Globus pallidus (tissue), 1 donor: ENCODE measurements around the gene GDE1.
A peak's percentile ranks its signal among the peaks of the same experiment; 100 is the strongest.

ENCODE experiments used
- DNase-seq: peaks from one replicate; pipeline ENCODE4 v3.0.0-alpha.2; 2015; ENCODE audit warnings: low spot score

Gene GDE1

GRCh38 chr16:19521471-19522396, at the start of gene GDE1:
Gene GDE1, minus strand, starts transcription at chr16:19522098. Its CDS starts 134 bp downstream, at chr16:19521964.
- DNase-seq: peak; percentile 97

DNA sequence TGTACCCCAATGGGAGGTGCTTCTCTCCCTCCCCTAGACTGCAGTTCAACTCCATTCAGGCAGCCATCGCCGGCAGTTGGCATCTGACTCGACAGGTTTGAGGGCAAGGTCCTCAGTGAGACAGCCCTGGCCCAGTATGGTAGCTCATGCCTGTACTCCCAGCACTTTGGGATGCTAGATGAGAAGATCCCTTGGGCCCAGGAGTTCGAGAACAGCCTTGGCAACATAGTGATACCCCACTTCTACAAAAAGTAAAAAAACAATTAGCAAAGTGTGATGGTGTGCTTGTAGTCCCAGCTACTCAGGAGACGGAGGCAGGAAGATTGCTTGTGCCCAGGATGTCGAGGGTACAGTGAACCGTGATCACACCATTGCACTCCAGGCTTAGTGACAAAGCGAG, 45.7 kb upstream of the GDE1 start:
- DNase-seq: no peak

DNA sequence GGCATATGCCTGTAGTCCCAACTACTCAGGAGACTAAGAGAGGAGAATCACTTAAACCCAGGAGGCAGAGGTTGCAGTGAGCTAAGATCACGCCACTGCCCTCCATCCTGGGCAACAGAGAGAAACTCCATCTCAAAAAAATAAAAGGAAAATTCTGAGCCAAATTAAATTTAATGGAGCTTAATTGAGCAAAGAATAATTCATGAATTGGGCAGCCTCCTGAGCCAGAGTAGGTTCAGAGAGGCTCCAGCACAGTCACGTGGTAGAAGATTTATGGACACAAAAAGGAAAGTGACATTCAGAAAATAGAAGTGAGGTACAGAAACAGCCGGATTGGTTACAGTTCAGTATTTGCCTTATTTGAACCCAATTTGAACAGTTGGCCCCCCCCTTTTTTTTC, 44.5 kb upstream of the GDE1 start:
- DNase-seq: no peak

DNA sequence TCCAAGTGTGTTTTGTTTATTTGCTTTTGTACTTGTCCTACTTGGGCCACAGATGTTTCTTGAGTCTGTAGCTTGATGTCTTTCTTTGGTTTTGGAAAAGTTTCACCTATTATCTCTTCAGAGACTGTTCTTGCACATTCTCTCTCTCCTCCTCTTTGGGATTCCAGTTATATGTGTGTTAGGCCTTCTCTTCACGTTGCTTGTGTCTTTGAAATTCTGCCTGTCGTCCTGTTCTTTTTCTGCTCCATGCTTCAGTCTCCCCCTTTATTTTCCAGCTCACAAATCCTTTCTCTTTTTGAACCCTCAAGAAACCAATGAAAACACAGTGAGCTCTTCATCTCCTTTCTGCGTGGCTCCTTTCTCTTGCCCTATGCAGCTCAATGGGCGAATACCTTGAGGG, 41.5 kb upstream of the GDE1 start:
- no peak for DNase-seq

DNA sequence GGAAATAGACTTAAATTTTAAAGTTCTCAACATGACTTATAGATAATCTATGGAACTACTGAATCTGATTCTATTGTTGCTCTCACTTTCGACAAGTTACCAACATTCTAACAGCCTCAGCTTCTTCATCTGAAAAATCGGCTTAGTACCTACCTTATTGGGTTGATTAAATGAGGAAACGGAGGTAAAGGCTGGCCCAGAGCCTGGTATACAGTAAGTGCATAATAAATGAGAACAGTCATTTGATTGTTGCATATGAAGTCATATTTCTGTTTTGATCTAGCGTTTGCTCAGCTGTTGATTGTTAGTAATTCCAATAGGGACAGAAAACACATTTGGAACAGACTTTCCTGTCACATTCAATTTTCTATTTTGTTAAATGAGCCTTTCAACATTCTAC, 38.2 kb upstream of the GDE1 start:
- DNase-seq: no peak

GRCh38 chr16:19559242-19559910, 37.5 kb upstream of the GDE1 start:
- peak; percentile 81 for DNase-seq

DNA sequence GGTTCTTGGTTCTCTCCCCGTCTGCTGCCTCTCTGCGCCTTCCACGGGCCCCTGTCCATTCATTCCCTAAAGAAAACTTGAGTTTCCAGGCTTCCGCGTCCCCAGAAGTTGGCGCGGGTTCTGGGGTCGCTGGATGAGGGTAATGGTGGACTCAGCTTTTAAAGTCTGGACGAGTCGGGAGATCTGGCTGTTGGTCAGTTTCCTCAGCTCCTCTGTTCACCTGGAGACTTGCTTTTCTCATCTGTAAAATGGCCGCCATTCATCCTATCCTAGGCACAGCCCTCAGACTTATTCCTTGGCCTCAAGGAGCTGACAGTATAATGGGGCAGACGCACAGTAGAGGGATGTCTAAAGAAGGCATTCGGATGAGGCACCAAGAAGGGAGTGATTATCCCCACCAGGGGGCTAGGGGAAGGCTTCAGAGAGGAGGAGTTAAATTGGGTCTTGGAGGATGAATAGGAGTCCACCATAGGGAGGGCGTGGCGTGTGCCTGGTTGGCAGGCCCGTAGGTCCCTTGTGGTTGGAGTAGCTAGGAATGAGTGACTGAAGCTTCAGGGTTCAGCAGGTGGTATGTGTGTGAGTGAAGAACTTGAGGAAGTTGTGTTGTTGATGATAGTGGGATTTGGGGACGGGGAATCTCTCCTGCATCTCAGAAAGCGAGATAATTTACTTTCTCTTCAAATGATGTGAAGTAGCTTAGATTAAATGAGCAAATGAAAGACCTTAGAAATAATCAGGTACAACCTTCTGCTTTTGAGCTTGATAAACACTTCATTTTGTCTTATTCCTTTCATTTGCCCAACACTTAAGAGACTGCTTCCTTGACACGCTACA, 34.3 kb upstream of the GDE1 start:
- no peak for DNase-seq

DNA sequence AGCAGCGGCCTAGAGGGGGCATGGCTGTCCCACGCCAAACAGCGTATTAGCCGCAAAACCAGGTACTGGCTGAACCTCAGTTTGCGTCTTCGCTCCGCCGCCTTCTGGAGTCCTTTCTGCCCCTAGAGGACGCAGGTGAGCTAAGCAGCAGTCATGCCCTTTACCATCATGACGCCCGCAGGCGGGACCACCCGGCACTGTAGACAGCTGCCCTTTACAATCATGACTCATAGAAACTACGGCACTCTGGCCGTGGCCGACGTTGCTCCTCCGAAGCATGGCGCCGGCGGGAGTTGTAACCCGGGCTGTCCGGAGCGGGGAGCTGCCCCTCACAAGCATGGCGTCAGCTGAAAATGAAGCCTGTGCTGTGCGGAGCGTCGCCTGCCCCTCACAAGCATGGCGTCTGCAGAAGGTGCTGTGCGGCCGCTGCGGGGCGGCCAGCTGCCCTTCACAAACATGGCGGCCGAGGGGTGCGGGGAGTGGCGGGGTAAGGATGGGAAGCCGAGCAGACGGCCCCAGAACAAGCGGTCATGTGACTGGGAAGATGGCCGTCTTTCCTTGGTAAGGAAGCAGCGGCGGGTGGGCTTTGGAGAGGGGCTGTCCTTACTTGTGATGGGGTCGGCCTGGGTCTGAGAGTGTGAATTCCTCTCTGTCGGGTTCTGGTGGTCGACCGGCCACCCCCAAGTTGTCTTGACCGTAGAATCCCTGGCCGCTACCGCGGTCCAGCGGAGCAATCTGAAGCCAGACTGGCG, 33.5 kb upstream of the GDE1 start, which contains the start of gene VPS35L:
Gene VPS35L (plus strand): TSS at position 518 of the 752 bp plus-strand sequence. CDS start 27 bp downstream, at position 545.
- DNase-seq: peak; percentile 98

DNA sequence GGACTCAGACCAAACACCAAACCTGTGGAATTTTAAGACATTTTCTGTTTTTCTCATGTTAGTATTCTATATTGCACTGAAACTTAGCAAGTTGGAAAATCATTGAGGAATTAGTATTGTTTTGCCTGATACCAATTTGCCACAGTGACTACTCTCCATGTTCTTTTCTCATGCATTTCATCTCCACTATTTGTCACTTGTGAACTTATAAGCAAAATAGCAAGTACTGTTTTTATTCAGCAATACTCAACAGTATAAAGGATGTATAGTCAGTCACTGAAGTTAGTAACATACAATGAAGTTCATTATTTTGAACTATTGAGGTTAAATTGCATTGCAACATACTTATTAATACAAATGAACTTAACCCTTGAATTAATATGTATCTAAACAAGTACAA, 27.8 kb upstream of the GDE1 start:
- no peak for DNase-seq

GRCh38 chr16:19548144-19548543, 26.2 kb upstream of the GDE1 start:
- no peak for DNase-seq

DNA sequence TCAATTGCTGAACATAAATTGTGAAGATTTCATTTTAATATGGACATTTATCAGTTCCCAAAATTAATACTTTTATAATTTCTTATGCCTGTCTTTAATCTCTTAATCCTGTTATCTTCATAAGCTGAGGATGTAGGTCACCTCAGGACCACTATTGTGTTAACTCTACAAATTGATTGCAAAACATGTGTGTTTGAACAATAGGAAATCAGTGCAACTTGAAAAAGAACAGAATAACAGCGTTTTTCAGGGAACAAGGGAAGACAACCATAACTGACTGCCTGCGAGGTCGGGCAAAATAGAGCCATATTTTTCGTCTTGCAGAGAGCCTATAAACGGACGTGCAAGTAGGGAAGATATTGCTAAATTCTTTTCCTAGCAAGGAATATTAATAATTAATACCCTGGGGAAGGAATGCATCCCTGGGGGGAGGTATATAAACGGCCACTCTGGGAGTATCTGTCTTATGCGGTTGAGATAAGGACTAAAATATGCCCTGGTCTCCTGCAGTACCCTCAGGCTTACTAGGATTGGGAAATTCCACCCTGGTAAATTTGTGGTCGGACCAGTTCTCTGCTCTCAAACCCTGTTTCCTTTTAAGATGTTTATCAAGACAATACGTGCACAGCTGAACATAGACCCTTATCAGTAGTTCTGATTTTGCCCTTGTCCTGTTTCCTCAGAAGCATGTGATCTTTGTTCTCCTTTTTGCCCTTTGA, 21.5 kb upstream of the GDE1 start:
- DNase-seq: peak; percentile 23

DNA sequence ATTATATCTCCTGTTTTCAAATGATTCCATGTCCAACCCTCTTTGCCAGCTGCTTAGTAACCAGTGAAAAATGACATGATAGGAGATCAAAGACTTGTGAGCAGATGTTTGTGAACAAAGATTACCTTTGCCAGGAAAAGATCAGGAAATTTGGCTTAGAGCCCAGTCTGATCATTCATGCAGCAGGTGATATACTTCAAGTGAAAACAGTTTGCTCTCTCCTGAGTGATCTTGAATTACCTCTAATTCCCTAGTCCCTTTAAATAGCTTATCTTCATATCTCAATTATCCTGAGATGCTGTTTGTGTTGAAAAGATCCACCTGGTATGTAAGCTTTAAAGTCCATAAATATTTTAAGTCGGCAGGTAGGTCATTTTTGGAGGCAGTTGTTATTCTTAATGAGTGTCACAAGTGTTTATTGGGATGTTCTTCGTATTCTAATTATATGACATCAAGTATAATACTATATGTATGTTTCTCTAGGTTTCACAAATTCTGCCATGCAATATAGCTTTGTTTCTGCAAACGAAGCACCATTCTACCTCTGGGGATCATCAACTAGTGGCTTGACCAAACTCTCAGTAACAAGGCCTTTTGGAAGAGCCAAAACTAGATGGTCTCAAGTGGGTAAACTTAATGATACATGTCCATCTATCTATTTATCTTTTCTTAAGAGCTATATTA, 20.4 kb upstream of the GDE1 start:
- DNase-seq: peak; percentile 20

- no peak for DNase-seq
These were observed 18.5 kb upstream of the GDE1 start for GRCh38 chr16:19540241-19540970.

GRCh38 chr16:19532601-19533000, 10.7 kb upstream of the GDE1 start:
- peak; percentile 91 for DNase-seq

GRCh38 chr16:19528666-19529065, 6.8 kb upstream of the GDE1 start:
- DNase-seq: peak; percentile 31

DNA sequence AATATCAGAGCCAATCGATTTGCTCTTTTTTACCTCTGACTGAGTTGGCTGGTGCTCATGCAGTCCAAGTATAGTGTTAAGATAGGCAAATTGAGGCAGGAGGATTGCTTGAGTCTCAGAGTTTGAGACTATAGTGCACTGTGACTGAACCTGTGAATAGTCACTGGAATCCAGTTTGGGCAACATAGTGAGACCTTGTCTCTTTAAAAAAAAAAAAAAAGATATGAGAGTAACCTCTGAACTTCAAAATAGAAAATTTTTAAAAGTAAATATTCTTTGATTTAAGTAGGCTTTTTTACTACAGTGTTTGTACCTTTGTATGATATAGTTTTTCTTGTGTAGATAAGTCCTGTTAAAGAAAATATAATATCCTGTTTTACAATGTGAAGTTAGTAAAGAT, 5.3 kb upstream of the GDE1 start:
- peak; percentile 20 for DNase-seq

- no peak for DNase-seq
These were observed 3.5 kb upstream of the GDE1 start for GRCh38 chr16:19525385-19525723.

DNA sequence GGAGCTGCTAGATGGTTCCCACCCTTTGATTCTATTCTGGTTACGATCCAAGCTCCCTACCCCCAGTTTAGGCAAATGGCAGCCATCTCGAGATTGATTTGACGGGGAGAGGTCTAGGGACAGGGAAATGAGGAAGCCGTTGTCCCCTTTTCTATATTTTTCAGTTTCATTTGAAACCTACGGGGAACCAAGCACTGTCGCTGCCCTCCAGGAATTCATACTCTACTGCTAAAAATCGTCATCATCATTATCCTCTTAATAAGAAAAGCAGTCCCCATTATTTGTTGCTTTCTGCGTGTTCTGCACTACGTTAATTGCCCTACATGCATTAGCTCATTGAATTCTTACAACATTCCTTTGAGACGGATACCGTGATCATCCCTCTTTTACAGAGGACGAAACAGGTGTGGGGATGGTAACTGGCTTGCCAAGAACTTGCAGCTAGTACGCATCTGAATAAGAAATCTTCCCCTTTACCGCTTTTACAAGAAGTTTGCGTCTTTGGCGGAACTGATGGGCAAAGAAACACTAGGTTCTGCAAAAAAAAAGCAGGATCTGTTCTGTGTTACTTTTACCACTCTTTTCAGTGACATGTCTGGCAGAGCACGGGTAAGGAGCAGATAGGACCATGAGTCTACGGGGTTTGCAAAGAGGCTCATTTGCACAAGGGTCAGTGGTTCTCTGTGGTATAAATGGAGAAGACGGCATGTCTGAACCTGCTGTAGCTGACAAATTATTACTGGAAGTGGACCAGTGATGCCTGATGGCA, 2.9 kb upstream of the GDE1 start:
- peak; percentile 70 for DNase-seq

DNA sequence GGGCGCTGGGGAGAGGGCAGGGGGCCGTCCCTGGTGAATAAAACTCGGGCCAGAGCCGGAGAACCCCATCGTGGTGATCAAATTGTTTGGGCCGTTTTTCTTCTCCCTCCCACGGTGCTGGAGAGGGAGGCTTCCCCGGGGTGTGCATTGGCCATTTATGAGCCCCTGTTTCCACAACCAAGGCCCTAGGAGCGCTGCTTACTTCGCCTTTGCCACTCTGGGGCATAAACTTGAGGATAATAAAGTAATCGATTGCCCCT, 2.4 kb upstream of the GDE1 start:
- no peak for DNase-seq
